Colonic mucosa (tissue), 4 donors: ENCODE results near the gene LRRC32. TPM values are rescaled to one million over a fixed set of nuclear protein-coding genes. Genes with fewer than 3 reads are reported as not detected.

Experiments used
- DNase-seq: peaks from one replicate; pipeline ENCODE4 v3.0.0-alpha.2; 2020
- H3K27ac ChIP-seq: fragments of 200-600 bp; one replicate; pipeline ENCODE4 v1.8.0; 2021
- H3K27me3 ChIP-seq: fragments of 200-600 bp; one replicate; pipeline ENCODE4 v1.8.0; 2021
- H3K36me3 ChIP-seq: fragments of 200-600 bp; one replicate; pipeline ENCODE4 v1.8.0; 2021
- H3K4me1 ChIP-seq: fragments of 200-600 bp; one replicate; pipeline ENCODE4 v1.8.0; 2021; ENCODE audit warnings: mild to moderate bottlenecking
- H3K4me3 ChIP-seq: fragments of 200-600 bp; one replicate; pipeline ENCODE4 v1.8.0; 2021
- H3K9ac ChIP-seq, 2 donors: one replicate each; pipeline ENCODE4 v1.7.0; 2013; ENCODE audit warnings: control low read depth in 2 of 2, low read depth in 2 of 2, low read length in 2 of 2
- H3K9me3 ChIP-seq: fragments of 200-600 bp; one replicate; pipeline ENCODE4 v1.8.0; 2021
- intact Hi-C: fragments of 100-400 bp; cut with DNase I; formaldehyde crosslinking; loops from one replicate; pipeline ENCODE4 v1.14.1; 2022
- total RNA-seq, 2 donors: library from RNA; stranded (reverse); fragmentation: NEBNext Ultra II Directional in 1 of 2; extraction: Animal tissue kit (Norgen Biotek cat#: 25700) in 1 of 2; gene quantifications; one replicate each; pipeline ENCODE4 v1.2.1, GENCODE V29; 2021
- TF ChIP-seq, protein P1 (sequence below): fragments of 200-600 bp; IDR thresholded peaks from one replicate; pipeline ENCODE4 v1.8.0; 2022; ENCODE audit warnings: antibody characterized with exemption, mild to moderate bottlenecking
- donor health status: healthy.
- donor health status: DM: no; HTN: no; CAD: no.
- donor health status: DM: no; HTN: no; CAD: no.

Gene LRRC32, protein sequence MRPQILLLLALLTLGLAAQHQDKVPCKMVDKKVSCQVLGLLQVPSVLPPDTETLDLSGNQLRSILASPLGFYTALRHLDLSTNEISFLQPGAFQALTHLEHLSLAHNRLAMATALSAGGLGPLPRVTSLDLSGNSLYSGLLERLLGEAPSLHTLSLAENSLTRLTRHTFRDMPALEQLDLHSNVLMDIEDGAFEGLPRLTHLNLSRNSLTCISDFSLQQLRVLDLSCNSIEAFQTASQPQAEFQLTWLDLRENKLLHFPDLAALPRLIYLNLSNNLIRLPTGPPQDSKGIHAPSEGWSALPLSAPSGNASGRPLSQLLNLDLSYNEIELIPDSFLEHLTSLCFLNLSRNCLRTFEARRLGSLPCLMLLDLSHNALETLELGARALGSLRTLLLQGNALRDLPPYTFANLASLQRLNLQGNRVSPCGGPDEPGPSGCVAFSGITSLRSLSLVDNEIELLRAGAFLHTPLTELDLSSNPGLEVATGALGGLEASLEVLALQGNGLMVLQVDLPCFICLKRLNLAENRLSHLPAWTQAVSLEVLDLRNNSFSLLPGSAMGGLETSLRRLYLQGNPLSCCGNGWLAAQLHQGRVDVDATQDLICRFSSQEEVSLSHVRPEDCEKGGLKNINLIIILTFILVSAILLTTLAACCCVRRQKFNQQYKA
- 10 to 100 TPM in 1 of 2 donors, 1 to 10 TPM in 1; 5.9 to 26.8 TPM for total RNA-seq

DNA sequence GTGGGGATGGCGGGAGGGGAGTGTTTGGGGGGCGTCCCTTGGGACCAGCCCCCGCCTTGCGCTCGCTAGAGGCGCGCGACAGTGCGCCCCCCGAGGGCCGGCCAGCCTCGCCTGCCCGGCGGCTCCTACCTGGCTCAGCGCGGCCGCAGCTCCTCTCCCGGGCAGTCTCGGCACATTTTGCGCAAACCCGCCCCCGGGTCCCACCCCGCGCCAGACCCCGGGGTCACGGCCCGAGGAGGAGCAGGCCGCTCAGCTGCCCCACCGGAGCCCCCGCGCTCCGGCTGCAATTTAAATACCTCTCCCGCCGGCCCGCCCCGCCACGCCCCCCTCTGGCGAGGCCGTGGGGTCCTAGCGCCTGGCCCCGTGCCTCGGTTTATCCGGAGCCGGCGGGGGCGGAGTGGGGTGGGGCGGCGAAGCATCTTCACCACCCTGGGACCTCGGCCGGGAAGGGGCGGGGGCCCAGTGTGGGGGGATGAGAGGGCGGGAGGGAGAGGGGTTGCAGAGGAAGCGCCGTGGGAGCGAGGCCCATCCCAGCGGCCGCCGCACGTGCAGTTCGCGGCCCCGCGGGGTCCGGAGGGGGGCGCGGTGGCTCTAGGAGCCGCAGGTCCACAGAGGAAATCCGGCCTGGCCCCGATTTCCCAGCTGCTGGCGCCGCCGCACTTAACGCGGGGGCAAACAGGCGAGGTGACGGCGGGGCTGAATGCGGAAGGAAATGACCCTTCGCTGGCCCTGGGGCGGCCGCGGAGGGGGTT lies at the start of gene LRRC32:
LRRC32 (minus strand) TSS at position 263 of the 752 bp plus-strand sequence. CDS start 4,793 bp downstream, outside the sequence.
- DNase-seq = peak; percentile 67
- Histone ChIP-seq H3K4me3 (peak within 1 kb of the TSS; percentile 58), H3K4me1 (no peaks in the 10 kb centered on the region), H3K27ac (peak within 1 kb of the TSS; percentile 28), H3K9ac (peak within 1 kb of the TSS; percentile 51 to 65), H3K27me3 (peaks cover 8% of the 10 kb centered on the region), H3K9me3 (no peaks in the 10 kb centered on the region), H3K36me3 (no peaks in the 10 kb centered on the region)
- intact Hi-C loops = no loop called here
- TF ChIP-seq, protein P1, sequence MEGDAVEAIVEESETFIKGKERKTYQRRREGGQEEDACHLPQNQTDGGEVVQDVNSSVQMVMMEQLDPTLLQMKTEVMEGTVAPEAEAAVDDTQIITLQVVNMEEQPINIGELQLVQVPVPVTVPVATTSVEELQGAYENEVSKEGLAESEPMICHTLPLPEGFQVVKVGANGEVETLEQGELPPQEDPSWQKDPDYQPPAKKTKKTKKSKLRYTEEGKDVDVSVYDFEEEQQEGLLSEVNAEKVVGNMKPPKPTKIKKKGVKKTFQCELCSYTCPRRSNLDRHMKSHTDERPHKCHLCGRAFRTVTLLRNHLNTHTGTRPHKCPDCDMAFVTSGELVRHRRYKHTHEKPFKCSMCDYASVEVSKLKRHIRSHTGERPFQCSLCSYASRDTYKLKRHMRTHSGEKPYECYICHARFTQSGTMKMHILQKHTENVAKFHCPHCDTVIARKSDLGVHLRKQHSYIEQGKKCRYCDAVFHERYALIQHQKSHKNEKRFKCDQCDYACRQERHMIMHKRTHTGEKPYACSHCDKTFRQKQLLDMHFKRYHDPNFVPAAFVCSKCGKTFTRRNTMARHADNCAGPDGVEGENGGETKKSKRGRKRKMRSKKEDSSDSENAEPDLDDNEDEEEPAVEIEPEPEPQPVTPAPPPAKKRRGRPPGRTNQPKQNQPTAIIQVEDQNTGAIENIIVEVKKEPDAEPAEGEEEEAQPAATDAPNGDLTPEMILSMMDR = no peak

DNA sequence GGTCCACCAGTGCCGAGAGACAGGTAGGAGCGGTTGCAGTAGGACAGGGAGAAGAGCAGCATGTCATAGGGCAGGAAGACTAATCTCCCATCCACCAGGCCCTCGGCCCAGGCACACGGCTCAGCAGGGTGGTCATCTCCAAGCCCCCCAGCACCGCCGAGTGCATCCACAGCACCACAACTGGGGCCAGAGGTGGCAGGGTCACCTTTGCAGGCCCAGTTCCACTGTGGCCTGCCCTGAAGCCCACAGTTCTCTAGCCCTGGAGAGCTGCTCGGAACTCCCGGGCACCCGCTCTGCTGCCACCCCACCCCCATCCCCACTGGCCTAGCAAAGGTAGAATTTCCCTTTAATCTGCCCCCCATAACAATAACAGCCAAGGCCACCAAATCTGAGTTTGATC lies 49.1 kb upstream of the LRRC32 start:
- Histone ChIP-seq H3K9ac (no peak overlapping the region), H3K36me3 (no peaks in the 10 kb centered on the region), H3K27ac (no peak overlapping the region), H3K4me3 (no peak overlapping the region), H3K27me3 (no peaks in the 10 kb centered on the region), H3K9me3 (no peaks in the 10 kb centered on the region), H3K4me1 (peaks cover 4% of the 10 kb centered on the region)
- TF ChIP-seq, protein P1 = no peak
- no peak for DNase-seq
- intact Hi-C loops = no loop called here

DNA sequence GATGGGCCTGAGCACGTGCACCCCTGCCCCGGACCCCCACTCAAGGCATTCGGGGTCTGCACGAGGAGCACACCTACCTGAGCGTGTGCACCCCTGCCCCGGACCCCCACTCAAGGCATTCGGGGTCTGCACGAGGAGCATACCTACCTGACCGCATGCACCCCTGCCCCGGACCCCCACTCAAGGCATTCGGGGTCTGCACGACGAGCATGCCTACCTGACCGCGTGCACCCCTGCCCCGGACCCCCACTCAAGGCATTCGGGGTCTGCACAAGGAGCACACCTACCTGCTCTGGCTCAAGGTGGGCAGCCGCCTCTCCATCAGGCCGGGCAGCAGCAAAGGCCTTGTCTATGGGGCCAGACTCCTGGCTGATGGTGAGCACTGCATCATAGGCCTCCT lies 48.7 kb upstream of the LRRC32 start:
- no peak overlapping the region for H3K9ac ChIP-seq
- no peak overlapping the region for H3K4me3 ChIP-seq
- TF ChIP-seq, protein P1 = no peak
- intact Hi-C loops = no loop called here
- DNase-seq = no peak
- H3K4me1 ChIP-seq = peaks cover 4% of the 10 kb centered on the region
- H3K36me3 ChIP-seq = no peaks in the 10 kb centered on the region
- H3K27ac ChIP-seq = no peak overlapping the region
- no peaks in the 10 kb centered on the region for H3K27me3 ChIP-seq
- H3K9me3 ChIP-seq = no peaks in the 10 kb centered on the region

DNA sequence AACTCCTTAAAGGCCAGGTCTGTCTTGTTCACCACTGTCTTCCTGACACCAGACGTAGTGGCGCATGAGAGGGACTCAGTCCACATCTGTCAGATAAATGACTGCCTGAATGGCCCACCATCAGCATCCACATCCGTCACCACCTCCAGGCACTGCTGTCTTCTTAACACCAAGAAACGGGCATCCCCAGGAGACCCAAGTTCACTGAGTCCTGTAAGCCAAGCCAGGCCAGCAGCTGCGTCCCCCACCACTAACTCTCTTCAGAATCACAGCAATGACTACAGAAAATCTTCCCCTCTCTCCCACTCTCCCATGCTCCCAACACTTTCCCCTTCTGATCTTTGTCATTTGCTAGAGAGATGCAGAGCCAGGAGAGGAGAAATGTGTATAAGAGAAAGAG lies 47.3 kb upstream of the LRRC32 start:
- TF ChIP-seq, protein P1 = no peak
- H3K36me3 ChIP-seq = no peaks in the 10 kb centered on the region
- H3K27me3 ChIP-seq = no peaks in the 10 kb centered on the region
- no peak overlapping the region for H3K27ac ChIP-seq
- no peak overlapping the region for H3K9ac ChIP-seq
- H3K4me1 ChIP-seq = peaks cover 4% of the 10 kb centered on the region
- no peak overlapping the region for H3K4me3 ChIP-seq
- no peak for DNase-seq
- no peaks in the 10 kb centered on the region for H3K9me3 ChIP-seq
- intact Hi-C loops = no loop called here

DNA sequence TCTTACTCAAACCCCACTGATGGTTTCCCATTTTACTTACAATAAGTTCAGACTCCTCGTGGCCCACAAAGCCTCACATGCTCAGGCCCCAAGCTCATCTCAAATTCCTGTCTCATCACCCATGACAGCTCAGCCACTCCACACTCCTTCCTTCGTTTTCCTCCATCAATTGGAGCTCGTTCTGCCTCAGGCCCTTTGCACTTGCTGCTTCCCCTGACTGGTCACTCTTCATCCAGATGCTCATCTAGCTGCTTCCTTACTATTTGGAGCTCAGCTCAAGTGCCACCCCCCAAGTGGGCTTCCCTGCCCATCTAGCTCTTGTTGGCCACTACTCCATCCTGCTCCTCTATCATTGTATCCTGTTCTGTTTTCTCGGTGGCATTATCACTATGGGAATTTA lies 46.8 kb upstream of the LRRC32 start:
- Histone ChIP-seq H3K9ac (no peak overlapping the region), H3K27ac (no peak overlapping the region), H3K36me3 (no peaks in the 10 kb centered on the region), H3K9me3 (no peaks in the 10 kb centered on the region), H3K4me3 (no peak overlapping the region), H3K4me1 (peaks cover 4% of the 10 kb centered on the region), H3K27me3 (no peaks in the 10 kb centered on the region)
- no peak for DNase-seq
- intact Hi-C loops = no loop called here
- TF ChIP-seq, protein P1 = no peak
